D721Med (cell line): ENCODE results near the gene CHPF.

Source experiments
- DNase-seq: peaks from one replicate; pipeline ENCODE4 v3.0.0; 2011; ENCODE audit warnings: low spot score; ENCODE audit not compliant: insufficient read length
- FAIRE-seq: peaks from 2 replicates; lab custom pipeline; 2011; peaks lifted over from hg19 to GRCh38; lab: Jason Lieb, UNC
- CTCF ChIP-seq: IDR thresholded peaks from 2 replicates; pipeline ENCODE4 v1.5.1; 2012; ENCODE audit warnings: mild to moderate bottlenecking, control low read depth; ENCODE audit not compliant: insufficient read depth; ENCODE audit errors: missing control alignments

The CHPF gene

DNA sequence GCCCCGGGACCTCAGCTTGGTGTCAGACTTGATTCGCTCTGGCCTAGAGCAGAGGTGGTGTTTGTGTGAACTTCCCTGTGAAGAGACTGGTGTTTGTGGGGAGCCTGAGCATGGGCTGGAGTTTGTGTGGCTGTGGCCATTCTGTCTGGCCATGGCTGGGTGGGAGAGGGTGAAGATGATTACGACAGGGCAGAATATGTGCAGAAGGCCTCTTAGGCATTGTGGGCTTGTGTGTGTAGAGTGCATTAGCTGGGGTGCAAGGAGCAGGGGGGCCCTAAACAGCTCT is 17.2 kb upstream of the CHPF start:
- FAIRE-seq, result no peak
- TF ChIP-seq CTCF, result no peak
- no peak for DNase-seq

DNA sequence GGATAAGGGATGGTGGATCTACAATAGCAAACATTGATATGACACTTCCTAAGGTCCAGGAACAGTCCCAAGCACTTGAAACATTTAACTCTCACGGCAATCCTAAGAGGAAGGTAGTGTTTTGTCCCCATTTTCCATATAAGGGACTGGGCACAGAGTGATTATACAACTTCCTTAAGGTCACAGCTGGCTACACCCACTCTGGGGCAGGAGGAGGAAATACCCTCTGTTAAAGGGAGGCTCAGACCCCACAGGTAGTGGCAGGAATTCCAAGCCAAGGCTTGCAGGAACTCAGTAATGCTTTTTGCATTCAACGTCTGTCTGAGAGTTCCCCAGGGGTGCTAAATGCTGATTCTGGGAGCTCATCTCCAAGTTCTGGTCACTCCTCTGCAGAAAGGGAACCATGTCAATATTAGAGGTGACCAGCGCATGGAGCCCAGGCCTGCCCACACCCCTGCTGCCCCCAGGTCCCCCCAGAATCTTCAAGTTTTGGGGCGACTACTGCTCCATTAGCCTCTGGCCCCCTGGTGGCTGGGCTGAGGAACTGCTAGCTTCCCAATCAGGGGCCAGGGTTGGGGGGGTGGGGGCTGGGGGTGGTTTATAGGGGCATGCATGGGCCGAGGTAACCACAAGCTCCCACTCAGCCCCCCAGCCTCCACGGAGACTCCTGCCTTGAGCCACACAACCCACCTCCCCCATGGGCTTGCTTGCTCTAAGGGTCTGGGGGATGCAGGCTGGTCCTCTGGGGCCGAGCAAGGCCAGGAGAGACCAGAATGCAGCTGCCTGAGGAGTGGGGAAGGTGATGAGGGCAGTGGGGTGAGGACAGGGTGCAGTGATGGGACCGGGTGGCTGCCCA is 16.7 kb upstream of the CHPF start:
- FAIRE-seq (no peak), DNase-seq (peak; percentile 62)
- TF ChIP-seq CTCF, result peak; percentile 33

- no peak for TF ChIP-seq CTCF
- DNase-seq (no peak), FAIRE-seq (no peak)
Observed at GRCh38 chr2:219559156-219559915, 15.7 kb upstream of the CHPF start.

DNA sequence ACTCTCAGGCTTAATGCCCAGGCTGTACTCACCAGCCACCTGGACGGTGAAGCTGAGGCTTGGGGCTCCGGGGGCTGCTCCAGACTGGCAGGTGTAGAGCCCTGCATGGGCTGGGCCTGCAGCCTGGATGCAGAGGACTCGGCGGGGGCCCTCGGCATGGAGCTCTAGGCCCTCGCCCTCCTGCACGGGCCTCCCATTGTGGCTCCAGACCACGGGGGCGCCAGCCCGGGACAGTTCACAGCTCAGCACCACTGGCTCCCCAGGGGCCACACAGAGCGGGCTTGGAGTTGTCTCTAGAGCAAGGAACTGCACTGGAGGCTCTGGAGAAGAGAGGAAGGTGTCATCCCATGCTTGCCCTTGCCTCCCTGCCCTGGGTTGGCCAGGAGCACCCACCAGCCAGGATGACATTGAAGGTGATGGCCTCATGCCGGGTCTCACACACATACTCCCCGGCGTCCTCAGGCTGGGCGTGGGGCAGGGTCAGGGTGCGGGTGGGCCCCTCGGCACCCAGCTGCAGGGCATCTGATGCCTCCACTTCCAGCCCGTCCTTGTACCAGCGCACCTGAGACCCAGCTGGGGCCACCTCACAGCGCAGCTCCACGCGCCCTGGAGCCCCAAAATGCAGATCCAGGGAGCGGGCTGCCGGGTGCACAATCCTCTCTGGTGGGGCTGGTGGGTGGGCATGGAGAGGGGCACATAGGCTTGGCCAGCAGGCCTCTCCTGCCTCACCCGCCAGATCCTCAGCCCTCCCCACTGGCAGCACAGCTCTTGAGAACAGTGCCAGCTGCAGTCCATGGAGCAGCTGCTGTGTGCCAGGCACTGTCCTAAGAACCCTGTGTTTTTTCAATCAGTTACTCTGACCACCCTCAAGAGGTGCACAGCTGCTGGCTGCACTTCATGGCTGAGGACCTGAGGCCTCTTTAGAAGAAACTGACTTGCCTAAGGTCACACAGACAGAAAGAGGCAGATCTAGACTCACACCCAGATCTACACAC is 14.5 kb upstream of the CHPF start:
- TF ChIP-seq CTCF, result no peak
- DNase-seq (no peak), FAIRE-seq (no peak)

DNA sequence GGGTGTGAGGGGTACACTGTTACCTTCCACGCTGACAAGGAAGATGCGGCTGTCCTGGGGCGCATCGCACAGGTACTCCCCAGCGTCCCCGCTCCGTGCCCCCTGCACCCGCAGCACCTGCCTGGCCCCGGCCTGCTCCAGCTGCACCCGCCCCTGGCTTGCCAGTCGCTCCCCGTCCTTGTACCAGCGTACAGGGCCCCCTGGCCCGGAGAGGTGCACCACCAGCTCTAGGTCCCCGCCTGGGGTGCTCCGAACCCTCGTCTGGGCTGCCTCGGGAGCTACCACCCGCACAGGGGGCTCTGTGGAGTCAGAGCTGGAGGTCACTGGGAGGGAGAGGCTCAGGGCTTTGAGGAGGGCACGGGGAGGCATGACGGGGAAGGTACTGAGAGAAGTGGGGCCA is 13.7 kb upstream of the CHPF start:
- FAIRE-seq (no peak), DNase-seq (no peak)
- no peak for TF ChIP-seq CTCF

- DNase-seq (no peak), FAIRE-seq (no peak)
- TF ChIP-seq CTCF, result no peak
Observed at GRCh38 chr2:219556413-219556812, 12.8 kb upstream of the CHPF start.
